Tongue (tissue), 2 donors: ENCODE measurements around the gene HINFP. TPM values are rescaled to one million over a fixed set of nuclear protein-coding genes. Genes with fewer than 3 reads are reported as not detected.
A peak's percentile ranks its signal among the peaks of the same experiment; 100 is the strongest.

Source experiments
- DNase-seq: peaks from one replicate; pipeline ENCODE4 v3.0.0-alpha.2; 2015
- total RNA-seq: library from RNA; depleted of rRNA; stranded (reverse); fragments of >200 nt; gene quantifications from one replicate; pipeline ENCODE4 v1.2.3, GENCODE V29; 2014

The HINFP gene
- total RNA-seq: 14.7 TPM

GRCh38 chr11:119121008-119121810, at the start of gene HINFP:
TSS of gene HINFP (plus strand) at chr11:119121580. CDS start at chr11:119126945, 5,365 bp downstream.
- DNase-seq: peak; percentile 100

GRCh38 chr11:119077839-119078238, 43.5 kb upstream of the HINFP start:
- no peak for DNase-seq

GRCh38 chr11:119078675-119079420, 42.5 kb upstream of the HINFP start:
- no peak for DNase-seq

- DNase-seq: no peak
These were observed 39.6 kb upstream of the HINFP start for GRCh38 chr11:119081682-119082260.

GRCh38 chr11:119084663-119085436, 36.5 kb upstream of the HINFP start, which contains the start of gene HMBS:
TSS of gene HMBS (plus strand) at chr11:119084881. CDS start at chr11:119085034, 153 bp downstream.
- DNase-seq: peak; percentile 97

GRCh38 chr11:119085437-119085847, 35.9 kb upstream of the HINFP start:
- DNase-seq: no peak

- DNase-seq: no peak
These were observed 34.3 kb upstream of the HINFP start for GRCh38 chr11:119087123-119087522.

- DNase-seq: no peak
These were observed 33.6 kb upstream of the HINFP start for GRCh38 chr11:119087747-119088241.

- DNase-seq: no peak
These were observed 33.0 kb upstream of the HINFP start for GRCh38 chr11:119088406-119088805.

- DNase-seq: no peak
These were observed 32.1 kb upstream of the HINFP start for GRCh38 chr11:119089319-119089718.

GRCh38 chr11:119091178-119091577, 30.2 kb upstream of the HINFP start:
- peak; percentile 62 for DNase-seq

- no peak for DNase-seq
These were observed 29.2 kb upstream of the HINFP start for GRCh38 chr11:119091966-119092879.

GRCh38 chr11:119092880-119093842, 28.2 kb upstream of the HINFP start:
- DNase-seq: no peak

GRCh38 chr11:119093942-119094815, 27.2 kb upstream of the HINFP start:
- peak; percentile 48 for DNase-seq

- DNase-seq: peak; percentile 87
These were observed 26.6 kb upstream of the HINFP start for GRCh38 chr11:119094816-119095065.

- DNase-seq: peak; percentile 100
These were observed 26.1 kb upstream of the HINFP start for GRCh38 chr11:119095066-119095880.

GRCh38 chr11:119099711-119100110, 21.7 kb upstream of the HINFP start:
- DNase-seq: no peak
